ENCODE data around the gene FBXO3. TPM values are rescaled to one million over a fixed set of nuclear protein-coding genes. Genes with fewer than 3 reads are reported as not detected.
A peak's percentile ranks its signal among the peaks of the same experiment; 100 is the strongest.

FBXO3 gene
- total RNA-seq, 1 experiment from 2014 or later: 18.9 TPM

DNA sequence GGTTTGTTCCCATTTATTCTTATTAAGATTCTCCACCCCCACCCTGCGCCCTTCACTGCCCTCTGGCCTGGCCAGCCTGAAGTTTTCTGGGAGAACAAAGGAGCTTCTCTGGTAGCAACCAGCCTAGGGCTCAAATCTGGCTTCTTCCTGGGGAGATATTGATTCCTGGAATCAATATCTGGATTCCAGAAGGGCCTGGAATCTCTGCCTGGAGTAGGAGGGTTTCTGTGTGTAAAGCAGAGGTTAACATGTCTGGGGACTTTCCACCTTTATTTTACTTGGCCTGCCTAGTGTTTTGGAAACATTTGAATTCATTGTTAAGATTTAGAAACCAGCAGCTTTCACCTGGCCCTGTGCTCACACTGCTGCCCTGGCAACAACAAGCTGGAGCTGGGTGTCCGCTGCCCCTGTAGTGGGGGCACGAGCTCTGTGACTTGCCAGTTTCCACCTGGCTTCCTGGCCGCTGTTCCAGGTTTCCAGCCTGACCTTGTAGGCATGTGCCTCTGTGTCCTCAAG is 79.2 kb downstream of the FBXO3 start:
- H3K79me2 ChIP-seq (ENCODE audit: insufficient read depth, low read length): no peaks in the 10 kb centered on the region
- H2AFZ ChIP-seq (ENCODE audit: low read length): no peak overlapping the region
- no peak overlapping the region for H3K4me2 ChIP-seq (ENCODE audit: insufficient read depth, insufficient read length, low read length)
- no peak overlapping the region for H2BK12ac ChIP-seq (ENCODE audit: insufficient read length, low read depth, low read length)
- no peaks in the 10 kb centered on the region for H3K79me1 ChIP-seq (ENCODE audit: insufficient read depth, low read depth, low read length, poor library complexity, severe bottlenecking)
- TF ChIP-seq, protein P1, sequence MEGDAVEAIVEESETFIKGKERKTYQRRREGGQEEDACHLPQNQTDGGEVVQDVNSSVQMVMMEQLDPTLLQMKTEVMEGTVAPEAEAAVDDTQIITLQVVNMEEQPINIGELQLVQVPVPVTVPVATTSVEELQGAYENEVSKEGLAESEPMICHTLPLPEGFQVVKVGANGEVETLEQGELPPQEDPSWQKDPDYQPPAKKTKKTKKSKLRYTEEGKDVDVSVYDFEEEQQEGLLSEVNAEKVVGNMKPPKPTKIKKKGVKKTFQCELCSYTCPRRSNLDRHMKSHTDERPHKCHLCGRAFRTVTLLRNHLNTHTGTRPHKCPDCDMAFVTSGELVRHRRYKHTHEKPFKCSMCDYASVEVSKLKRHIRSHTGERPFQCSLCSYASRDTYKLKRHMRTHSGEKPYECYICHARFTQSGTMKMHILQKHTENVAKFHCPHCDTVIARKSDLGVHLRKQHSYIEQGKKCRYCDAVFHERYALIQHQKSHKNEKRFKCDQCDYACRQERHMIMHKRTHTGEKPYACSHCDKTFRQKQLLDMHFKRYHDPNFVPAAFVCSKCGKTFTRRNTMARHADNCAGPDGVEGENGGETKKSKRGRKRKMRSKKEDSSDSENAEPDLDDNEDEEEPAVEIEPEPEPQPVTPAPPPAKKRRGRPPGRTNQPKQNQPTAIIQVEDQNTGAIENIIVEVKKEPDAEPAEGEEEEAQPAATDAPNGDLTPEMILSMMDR (conservative IDR thresholded peaks at IDR 0.05): no peak
- H3K9ac ChIP-seq (ENCODE audit: extremely low read depth, insufficient read length, low read length): no peak overlapping the region
- no CpG with 5 or more reads among the region's 4 CpGs for WGBS (ENCODE audit: extremely low coverage, insufficient read length, low lambda C conversion rate)
- Mint-ChIP-seq H3K9me3 (no peaks in the 10 kb centered on the region), H3K4me1 (peaks cover 48 to 56% of the 10 kb centered on the region in 2 experiments), H3K27ac (no peak overlapping the region; a peak in 1 of 7 replicates), H3K36me3 (ENCODE audit: insufficient read depth in 1 of 3, low read depth in 3 of 3) (no peaks in the 10 kb centered on the region), H3K4me3 (no peak overlapping the region), H3K27me3 (ENCODE audit: low read depth) (peaks cover 19% of the 10 kb centered on the region)
- no peaks in the 10 kb centered on the region for H4K20me1 ChIP-seq (ENCODE audit: control insufficient read depth, insufficient read depth, insufficient read length)
- no peak overlapping the region for H2BK5ac ChIP-seq (ENCODE audit: insufficient read length, low read length)
- H4K5ac ChIP-seq (ENCODE audit: insufficient read length, low read depth, low read length): no peak overlapping the region
- no peak overlapping the region for H3K56ac ChIP-seq (ENCODE audit: insufficient read length, low read depth, low read length)
- H2BK120ac ChIP-seq (ENCODE audit: low read depth, low read length, poor library complexity, severe bottlenecking): no peak overlapping the region
- H4K8ac ChIP-seq (replicated peaks; ENCODE audit: insufficient read length, low read depth, low read length): no peak overlapping the region
- H3K4me1 ChIP-seq (ENCODE audit: insufficient read depth, low read length): peaks cover 5% of the 10 kb centered on the region; the same call in 1 of the 2 replicates
- H3K4ac ChIP-seq (ENCODE audit: low read depth, low read length): no peak overlapping the region
- H3K27ac ChIP-seq (ENCODE audit: insufficient read length, low read depth, low read length): no peak overlapping the region
- peak overlapping the region; percentile 60; the same call in 1 of the 2 replicates for H3K14ac ChIP-seq (ENCODE audit: insufficient read depth, low read length)
- no peak overlapping the region for H3T11ph ChIP-seq (ENCODE audit: low read length)
- H2AK5ac ChIP-seq (ENCODE audit: insufficient read length, low read length): no peak overlapping the region
- H3K23me2 ChIP-seq (ENCODE audit: insufficient read length, low read depth, low read length, poor library complexity, severe bottlenecking): peaks cover 2% of the 10 kb centered on the region
- no peak overlapping the region for H2BK15ac ChIP-seq (ENCODE audit: low read depth, low read length)
- H2BK20ac ChIP-seq (ENCODE audit: low read depth, low read length, poor library complexity, severe bottlenecking): no peak overlapping the region
- H3K27me3 ChIP-seq (ENCODE audit: insufficient read depth, low read length): no peaks in the 10 kb centered on the region
- no peak overlapping the region for H4K91ac ChIP-seq (ENCODE audit: insufficient read length, low read depth, low read length)
- DNase-seq: no peak
- no peak overlapping the region for H3K23ac ChIP-seq (ENCODE audit: insufficient read length, low read depth, low read length)
- H3K18ac ChIP-seq (ENCODE audit: insufficient read length, low read depth, low read length): no peak overlapping the region
- no peaks in the 10 kb centered on the region for H3K9me3 ChIP-seq (ENCODE audit: control insufficient read depth, low read depth, low read length)

Data from H9 (cell line).